Measurements from ENCODE around the gene UBXN6.

DNA sequence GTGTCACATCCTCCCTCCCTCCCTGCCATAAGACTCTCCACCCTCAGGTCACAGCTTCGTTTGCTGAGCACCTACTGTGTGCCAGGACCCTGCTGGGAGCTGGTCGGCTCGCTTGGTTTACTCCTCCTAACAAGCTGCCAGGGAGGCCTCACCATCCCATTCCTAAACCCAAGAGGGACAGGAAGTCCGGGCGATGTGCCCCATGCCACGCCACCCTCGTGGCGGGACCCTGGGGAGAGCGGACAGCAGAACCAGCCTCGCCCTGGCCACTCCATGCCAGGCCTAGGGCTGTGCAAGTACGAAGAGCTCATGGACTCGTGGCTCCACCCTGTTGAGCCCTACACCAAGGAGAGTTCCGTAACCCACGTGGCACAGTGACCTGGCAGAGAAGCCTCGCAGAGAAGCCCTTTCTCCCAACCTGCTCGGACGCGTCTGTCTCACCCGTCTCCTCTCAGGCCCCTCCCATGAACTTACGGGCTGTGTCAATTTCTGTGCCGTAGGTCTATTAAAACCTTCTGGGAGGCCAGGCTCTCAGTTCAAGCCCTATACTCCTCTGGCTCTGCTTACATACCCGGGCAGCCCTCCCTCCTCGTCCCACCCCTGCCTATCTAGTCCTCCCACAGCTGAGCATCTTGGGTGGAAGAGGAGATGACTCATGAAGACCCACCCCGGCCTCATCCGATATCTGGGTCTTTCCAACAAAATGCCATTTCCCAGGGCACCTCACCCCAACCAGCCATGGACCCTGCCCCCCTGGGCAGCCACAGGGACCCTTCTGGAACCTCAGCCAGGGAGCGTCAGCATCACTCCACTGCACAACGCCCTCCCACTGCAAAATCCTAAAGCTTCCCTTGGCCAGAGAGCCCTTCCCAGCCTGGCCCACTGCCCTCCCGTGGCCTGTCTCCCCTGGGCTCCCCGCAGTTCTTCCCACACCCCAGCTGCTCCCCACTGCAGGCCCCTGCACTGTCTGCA is 2.6 kb downstream of the UBXN6 start:
- TF ChIP-seq, protein P1, sequence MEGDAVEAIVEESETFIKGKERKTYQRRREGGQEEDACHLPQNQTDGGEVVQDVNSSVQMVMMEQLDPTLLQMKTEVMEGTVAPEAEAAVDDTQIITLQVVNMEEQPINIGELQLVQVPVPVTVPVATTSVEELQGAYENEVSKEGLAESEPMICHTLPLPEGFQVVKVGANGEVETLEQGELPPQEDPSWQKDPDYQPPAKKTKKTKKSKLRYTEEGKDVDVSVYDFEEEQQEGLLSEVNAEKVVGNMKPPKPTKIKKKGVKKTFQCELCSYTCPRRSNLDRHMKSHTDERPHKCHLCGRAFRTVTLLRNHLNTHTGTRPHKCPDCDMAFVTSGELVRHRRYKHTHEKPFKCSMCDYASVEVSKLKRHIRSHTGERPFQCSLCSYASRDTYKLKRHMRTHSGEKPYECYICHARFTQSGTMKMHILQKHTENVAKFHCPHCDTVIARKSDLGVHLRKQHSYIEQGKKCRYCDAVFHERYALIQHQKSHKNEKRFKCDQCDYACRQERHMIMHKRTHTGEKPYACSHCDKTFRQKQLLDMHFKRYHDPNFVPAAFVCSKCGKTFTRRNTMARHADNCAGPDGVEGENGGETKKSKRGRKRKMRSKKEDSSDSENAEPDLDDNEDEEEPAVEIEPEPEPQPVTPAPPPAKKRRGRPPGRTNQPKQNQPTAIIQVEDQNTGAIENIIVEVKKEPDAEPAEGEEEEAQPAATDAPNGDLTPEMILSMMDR (IDR thresholded peaks at IDR 0.05; ENCODE audit: insufficient read depth, low read length, poor library complexity, severe bottlenecking): no peak
- no peak for TF ChIP-seq EZH2phosphoT487 (conservative IDR thresholded peaks at IDR 0.05; ENCODE audit: low read length)
